Measurements from ENCODE around the gene KLHL36. TPM values are rescaled to one million over a fixed set of nuclear protein-coding genes. Genes with fewer than 3 reads are reported as not detected.

Gene KLHL36
- 48.2 and 56.6 TPM in 2 replicates for total RNA-seq (2014; rRNA removed; shearing (Covaris generic); ENCODE audit: low replicate concordance)

DNA sequence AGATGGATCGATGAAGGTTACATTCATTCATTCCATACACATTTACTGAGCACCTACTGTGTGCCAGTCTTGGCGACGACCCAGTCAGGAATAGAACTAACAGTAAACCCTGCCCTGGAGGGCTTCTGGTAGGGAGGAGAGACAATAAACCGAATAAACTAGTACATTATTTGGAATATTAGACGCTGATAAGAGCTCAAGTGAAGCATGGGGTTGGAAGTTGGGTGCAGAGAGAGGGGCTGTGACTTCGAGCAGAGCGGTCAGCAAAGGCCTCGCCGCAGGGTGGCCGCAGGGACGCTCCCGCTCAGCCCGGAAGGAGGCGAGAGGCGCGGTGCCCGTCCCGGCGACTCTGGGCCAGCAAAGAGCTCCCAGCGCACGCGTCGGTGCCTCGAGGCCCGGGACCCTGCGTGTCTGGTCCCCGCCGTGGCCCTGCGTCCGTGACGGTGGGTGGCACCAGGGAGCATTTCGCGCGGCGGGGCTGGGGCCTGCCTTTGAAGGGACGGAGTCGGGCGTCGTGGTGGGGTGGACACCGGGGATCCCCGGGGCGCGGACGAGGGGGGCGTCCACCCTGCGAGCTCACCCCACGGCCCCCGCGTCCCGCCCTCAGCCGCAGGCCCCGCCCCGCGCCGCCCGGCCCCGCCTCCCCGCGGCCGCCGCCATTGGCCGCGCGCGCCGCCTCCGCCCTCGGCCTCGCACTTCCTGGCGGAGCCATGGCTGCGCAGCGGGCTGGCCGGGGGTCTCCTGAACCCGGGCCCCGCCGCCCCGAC, at the start of gene KLHL36:
Gene KLHL36 (plus strand): TSS at position 684 of the 767 bp plus-strand sequence. CDS start 2,357 bp downstream, outside the sequence.
- no peak for DNase-seq (ENCODE audit: low read depth)
- in situ Hi-C loops (cut with HindIII; ENCODE audit: low pct_unique_long_range_greater_than_20kb, low sequenced_read_pairs), result no loop called here

DNA sequence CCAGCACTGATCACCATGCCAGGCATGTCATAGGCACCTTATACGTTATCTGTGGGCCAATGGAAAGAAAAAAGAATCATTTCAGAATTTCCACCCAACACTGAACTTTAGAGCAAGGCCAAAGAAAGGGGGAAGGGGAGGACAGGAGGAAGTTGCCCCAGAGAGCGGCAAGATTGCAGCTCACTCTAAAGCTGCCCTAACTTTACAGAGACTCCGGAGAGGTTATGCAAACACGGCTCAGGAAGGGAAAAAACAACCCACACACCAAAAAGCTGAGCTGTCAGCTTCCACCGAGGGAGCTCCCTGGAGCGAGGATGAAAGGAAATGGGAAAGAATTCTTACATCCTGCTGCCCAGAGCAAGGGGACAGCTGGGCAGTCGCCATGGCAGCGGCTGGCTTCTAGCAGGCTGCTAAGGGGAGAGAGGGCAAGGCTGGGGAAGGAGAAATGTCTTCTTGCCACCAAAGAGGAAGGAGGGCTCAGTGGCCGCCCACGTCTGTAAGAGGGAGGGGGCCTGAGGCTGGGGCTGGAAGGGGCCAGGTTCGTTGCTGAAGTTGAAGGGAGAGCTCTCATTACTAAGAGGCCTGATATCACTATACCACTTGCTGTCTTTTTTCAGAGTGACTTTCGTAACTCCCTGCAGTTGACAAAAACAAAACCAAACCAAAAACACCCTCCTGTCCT, 48.6 kb upstream of the KLHL36 start:
- in situ Hi-C loops (cut with HindIII; ENCODE audit: low pct_unique_long_range_greater_than_20kb, low sequenced_read_pairs), result no loop called here
- DNase-seq (ENCODE audit: low read depth), result no peak

DNA sequence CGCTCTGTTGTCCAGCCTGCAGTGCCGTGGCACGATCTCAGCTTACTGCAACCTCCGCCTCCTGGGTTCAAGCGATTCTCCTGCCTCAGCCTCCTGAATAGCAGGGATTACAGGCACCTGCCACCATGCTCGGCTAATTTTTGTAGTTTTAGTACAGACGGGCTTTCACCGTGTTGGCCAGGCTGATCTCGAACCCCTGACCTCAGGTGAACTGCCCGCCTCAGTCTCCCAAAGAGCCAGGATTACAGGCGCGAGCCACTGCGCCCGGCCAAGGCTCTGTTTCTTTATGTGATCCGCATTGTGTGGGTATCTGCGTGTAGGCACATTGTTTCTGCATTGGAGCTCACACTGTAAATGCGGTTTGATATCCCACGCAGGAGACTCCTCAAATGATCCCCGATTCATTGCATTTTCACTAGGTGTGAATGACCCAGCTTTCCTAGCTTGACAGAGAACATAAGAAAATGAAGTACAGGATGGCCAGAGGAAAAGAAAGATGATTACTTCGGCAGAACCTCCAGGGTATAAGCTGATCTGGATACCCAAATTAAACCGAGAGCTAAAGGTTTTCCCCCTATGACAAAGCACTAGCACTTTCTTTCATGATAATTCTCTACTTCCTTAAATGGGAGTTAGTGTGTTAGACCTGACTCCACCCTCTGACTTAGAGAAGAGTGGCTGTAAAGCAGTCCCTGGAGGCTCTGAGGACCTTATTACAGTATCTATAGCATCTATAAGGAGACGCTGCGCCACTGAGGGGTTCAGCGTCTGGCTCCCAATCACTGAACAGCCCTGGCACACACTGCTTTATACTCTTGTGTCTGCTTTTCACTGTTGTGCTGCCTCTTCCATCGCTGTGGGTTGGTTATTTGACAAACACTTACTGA, 47.7 kb upstream of the KLHL36 start:
- in situ Hi-C loops (cut with HindIII; ENCODE audit: low pct_unique_long_range_greater_than_20kb, low sequenced_read_pairs), result no loop called here
- DNase-seq (ENCODE audit: low read depth), result no peak

DNA sequence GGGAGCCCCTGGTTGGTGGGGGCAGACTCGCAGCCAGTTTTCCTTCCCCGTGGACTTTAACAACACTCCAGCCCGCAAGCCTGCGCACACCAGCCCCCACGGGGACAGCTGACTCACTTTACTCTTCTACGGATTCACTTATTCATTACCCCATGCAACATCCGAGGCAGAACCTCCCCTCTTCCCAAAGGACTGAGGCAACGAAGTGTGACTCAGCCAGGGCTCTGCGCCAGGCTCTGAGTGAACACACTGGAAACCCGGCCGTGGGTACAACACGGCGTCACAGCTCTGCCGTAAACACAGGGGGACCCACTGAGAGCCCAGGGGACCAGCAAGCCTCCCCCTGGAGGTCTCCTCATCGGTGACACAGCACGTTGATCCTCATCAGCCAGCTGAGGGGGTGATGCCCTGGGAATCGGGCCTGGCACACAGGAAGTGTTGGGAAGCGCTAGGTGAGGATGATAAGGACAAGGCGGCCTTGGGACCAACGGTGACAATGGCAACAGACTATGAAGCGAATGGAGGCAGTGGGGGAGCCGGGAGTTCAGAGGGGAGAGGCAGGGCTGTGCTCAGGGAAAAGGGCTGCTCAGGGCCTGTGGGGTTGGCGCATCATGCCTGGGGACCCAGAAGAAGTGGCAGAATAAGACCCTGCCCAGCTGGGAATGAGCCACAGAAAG, 45.0 kb upstream of the KLHL36 start:
- in situ Hi-C loops (cut with HindIII; ENCODE audit: low pct_unique_long_range_greater_than_20kb, low sequenced_read_pairs), result no loop called here
- DNase-seq (ENCODE audit: low read depth), result peak; percentile 89

DNA sequence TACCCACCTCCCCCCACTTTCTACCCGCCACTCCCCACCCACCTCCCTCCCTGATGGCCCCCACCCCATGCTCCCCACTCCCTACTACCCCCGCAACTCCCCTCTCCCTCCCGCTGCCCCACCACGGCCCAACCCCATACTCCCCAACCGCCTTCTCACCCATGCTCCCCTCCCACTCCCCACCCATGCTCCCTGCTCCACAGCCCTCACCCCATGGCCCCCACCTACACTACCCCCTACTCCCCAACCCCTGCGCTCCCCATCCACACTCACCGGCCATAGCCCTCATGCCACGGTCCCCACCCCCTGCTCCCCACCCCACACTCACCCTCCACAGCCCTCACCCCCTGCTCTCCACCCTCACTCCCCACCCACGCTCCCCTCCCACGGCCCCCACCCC, 44.4 kb upstream of the KLHL36 start:
- in situ Hi-C loops (cut with HindIII; ENCODE audit: low pct_unique_long_range_greater_than_20kb, low sequenced_read_pairs), result no loop called here
- DNase-seq (ENCODE audit: low read depth), result no peak

DNA sequence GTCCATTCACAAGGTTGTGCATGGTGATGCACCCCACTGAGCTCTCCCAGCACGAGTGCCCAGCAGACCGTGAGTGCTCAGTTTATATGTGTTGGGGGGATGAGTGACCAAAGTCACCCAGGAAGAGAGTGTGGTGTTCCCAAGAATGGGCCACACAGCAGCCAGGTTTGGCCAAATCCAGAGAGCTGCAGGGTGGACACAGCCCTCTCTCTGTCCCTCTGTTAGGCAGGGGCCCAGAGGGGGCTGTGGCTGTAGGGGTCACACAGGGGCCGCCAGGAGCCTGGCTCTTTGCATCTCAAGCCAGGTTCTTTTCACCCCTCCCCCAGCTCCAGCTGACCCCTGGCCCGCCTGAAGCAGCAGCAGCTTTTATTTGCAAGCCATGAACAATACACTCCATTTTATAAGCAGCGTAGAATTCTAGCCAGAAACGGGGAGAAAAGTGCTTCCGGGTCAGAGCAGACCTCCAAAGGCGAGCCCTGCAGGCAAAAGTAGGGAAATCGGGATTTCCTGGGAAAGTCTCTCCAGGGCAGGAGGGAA, 43.8 kb upstream of the KLHL36 start:
- in situ Hi-C loops (cut with HindIII; ENCODE audit: low pct_unique_long_range_greater_than_20kb, low sequenced_read_pairs), result no loop called here
- no peak for DNase-seq (ENCODE audit: low read depth)

DNA sequence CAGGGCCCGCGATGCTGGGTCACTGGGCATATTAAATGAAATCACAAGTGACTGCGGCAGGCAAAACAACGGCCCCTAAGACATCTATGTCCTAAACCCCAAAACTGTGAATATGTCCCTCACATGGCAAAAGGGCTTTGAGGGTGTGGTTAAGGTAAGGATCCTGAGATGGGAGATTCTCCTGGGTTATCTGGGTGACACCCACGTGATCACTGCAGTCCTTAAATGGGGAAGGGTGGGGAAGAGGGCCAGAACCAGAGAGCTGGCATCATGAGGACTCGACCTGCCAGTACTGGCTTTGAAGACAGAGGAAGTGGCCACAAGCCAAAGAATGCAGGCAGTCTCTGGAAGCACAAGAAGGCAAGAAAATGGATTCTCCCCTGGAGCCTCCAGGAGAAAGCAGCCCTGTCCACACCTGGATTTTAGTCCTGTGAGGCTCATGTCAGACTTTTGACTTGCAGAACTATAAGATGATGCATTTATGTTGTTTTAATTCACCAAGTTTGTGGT, 42.9 kb upstream of the KLHL36 start:
- DNase-seq (ENCODE audit: low read depth), result no peak
- in situ Hi-C loops (cut with HindIII; ENCODE audit: low pct_unique_long_range_greater_than_20kb, low sequenced_read_pairs), result no loop called here

DNA sequence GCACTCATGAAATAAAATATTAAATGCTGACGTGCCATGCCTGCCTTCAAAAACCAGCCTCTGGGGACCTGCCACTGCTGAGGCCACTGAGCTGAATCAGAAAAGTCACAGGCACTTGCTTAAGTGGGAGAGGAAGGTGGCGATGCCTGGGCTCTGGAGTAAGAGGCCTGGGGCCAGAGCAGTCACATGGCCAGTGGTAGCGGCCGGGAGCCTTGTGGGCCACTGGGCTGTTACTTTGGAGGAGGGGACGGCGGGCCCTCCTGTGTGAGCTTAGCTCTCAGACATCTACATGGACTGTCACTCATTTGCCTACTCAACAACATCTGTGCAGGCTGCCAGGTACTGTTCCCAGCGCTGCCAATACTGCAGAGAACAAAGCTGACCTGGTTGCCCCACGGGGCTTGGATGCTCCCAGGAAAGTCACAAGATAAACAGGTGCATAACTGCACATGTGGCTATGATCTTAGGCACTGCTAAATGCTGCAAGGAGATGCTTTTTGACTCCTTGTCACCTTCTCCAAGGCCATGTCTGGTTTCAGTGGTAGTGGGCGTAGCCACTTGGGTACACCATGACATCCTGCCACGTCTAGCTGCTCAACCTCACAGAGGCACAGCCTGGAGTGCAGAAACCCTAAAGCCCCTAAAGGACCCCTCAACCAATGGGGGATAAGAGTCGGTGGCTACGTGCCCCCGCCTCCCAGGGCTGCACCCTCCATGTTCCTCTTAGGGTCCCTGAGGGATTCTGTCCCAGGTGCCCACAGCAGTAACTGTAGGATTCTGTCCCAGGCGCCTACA, 42.0 kb upstream of the KLHL36 start:
- no peak for DNase-seq (ENCODE audit: low read depth)
- in situ Hi-C loops (cut with HindIII; ENCODE audit: low pct_unique_long_range_greater_than_20kb, low sequenced_read_pairs), result no loop called here

DNA sequence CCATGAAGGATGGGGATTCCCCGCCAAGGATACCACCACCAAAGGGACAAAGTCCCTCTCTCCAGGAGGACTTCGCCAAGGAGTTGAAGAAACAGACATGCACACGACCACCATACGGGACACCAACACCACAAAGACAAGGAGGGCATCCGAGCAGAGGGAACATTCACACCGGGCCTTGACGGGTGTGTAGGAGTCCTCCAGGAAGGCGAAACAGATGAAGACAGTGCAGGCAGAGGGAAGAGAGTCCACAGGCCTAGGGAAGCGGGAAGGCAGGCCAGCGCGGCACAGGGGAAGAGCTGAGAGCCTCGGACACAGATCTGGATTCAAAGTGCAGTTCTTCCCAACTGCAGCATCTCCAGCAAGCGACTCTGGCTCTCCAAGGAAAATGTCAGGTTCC, 41.2 kb upstream of the KLHL36 start:
- no peak for DNase-seq (ENCODE audit: low read depth)
- in situ Hi-C loops (cut with HindIII; ENCODE audit: low pct_unique_long_range_greater_than_20kb, low sequenced_read_pairs), result no loop called here

DNA sequence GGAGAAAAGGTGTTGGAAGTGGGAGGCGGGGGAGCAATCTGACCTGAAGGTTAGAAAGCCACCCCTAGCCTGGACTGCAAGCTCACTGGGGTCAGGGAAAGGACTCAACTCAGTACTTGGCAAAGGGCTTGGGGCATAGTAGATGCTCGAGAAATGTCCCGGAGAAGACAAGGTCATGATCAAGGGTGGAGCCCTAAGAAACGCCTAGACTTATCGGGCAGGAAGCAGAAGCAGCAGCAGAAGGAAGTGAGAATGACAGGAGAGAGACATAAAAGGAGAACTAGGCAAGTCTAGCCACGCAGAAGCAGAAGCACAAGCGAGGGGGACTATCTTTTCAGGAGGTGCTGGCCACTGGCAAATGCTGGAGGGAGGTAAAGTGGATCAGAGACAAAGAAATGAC, 40.6 kb upstream of the KLHL36 start:
- in situ Hi-C loops (cut with HindIII; ENCODE audit: low pct_unique_long_range_greater_than_20kb, low sequenced_read_pairs), result no loop called here
- DNase-seq (ENCODE audit: low read depth), result no peak

DNA sequence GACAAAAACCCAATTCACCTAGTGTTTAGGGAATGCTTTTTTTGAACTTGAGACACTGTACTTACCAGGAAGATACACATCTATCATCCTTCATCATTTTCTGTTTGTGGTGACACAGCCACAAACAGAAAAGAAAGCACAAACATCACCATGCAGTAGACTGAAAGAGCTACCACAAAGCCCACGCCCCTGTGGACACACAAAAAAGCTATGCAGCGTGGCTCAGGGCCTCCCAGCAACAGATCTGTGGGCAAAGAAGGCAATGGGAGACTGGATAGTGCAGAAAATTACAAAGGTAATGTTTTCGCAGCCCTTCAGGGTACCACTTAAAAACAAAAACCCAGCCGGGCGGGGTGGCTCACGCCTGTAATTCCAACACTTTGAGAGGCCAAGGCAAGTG, 40.0 kb upstream of the KLHL36 start:
- in situ Hi-C loops (cut with HindIII; ENCODE audit: low pct_unique_long_range_greater_than_20kb, low sequenced_read_pairs), result no loop called here
- DNase-seq (ENCODE audit: low read depth), result no peak

DNA sequence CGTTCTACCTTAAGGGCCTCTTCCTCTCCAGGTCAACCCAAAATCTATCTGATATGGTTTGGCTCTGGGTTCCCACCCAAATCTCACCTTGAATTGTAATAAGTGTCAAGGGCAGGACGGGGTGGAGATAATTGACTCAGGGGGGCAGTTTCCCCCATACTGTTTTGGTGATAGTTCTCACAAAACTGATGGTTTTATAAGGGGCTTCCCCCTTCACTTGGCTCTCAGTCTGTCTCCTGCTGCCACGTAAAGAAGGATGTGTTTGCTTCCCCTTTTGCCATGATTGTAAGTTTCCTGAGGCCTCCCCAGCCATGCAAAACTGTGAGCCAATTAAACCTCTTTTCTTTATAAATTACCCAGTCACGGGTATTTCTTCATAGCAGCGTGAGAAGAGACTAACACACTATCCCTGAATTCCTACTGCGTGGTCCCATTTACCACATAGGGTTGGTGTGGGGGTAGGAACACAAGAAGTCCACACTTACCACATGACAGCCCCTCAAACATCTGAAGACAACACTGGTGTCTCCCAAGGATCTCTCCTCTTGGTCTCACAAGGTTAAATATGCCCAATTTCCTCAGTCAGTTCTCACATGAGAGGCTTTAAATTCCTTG, 38.6 kb upstream of the KLHL36 start:
- DNase-seq (ENCODE audit: low read depth), result no peak
- in situ Hi-C loops (cut with HindIII; ENCODE audit: low pct_unique_long_range_greater_than_20kb, low sequenced_read_pairs), result no loop called here

DNA sequence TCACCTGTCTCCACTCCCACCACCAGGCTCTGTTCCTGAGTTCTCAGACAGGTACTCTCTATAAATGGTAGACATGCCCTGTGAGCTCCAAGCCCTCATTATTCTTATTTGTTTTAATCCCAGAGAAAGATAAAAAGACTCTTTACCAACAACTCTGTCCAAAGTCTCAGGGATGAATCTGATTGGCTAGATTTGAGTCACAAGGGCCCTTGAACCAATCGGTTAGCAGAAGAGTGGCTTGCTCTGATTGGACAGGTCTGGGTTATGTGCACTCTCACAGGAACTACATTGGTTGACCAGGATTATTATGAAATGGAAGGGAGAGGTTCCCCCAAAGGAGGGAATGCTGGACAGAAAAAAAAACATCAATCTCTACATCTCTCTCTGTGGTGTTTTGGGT, 37.9 kb upstream of the KLHL36 start:
- DNase-seq (ENCODE audit: low read depth), result no peak
- in situ Hi-C loops (cut with HindIII; ENCODE audit: low pct_unique_long_range_greater_than_20kb, low sequenced_read_pairs), result no loop called here

DNA sequence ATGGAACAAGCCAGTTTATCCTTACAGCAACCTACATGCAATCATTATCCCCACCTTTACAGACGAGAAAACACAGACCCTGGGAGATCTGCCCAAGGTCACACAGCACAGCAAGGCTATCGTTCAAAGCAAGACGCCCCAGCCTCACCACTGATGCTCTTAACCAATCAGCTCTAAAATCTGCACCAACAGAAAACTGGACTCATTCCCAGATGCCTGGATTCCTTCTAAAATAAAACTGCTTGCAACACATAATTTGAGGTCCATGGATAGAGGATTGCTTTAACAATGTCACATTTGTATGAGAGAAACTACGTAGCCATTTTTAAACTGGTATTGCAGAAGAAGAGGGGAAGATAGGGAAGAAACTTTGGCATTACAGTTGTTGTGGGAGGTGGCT, 37.3 kb upstream of the KLHL36 start:
- in situ Hi-C loops (cut with HindIII; ENCODE audit: low pct_unique_long_range_greater_than_20kb, low sequenced_read_pairs), result no loop called here
- no peak for DNase-seq (ENCODE audit: low read depth)

DNA sequence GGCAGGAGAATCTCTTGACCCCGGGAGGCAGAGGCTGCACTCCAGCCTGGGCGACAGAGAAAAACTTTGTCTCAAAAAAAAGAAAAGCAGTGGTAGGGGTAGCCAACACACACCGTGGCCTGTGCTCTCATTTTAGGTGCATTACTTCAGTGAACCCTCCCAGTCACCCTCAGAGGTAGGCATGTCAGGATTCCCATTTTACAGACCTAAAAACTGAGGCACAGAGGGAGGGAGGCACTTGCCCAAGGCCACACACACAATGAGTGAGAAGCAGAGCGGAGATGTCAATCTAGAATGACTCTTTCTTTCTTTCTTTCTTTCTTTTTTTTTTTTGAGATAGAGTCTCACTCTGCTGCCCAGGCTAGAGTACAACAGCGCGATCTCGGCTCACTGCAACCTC, 35.6 kb upstream of the KLHL36 start:
- DNase-seq (ENCODE audit: low read depth), result no peak
- in situ Hi-C loops (cut with HindIII; ENCODE audit: low pct_unique_long_range_greater_than_20kb, low sequenced_read_pairs), result no loop called here

DNA sequence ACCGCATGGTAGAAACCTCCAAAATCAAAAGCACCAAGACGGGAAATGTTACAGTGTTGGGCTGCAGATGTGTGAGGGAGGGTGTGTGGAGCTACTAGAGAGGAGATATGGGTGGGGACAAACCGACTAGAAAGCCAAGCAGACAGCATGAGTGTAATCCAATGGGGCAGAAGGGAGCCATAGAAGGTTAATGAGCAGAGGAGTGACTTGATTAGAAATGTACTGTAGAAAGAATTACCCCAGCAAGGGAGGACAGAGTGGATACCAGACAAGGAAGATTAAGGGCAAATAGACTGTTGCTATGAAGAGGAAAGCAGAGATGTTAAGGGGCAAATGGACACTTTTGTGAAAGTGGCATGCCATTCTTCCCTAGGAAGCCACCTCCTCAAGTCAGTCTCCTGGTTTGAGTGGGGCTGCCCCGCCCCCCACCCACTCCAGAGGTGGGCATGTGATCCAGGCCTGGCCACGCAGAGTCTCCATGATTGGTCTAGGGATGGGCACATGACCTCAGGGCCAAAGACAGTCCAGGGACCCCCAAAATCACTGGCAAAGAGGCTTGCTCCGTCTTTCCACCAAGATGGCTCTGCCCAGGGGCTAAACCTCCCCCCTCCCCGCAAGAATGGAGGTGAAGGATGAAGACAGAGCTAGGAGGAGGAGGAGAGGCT, 34.8 kb upstream of the KLHL36 start:
- DNase-seq (ENCODE audit: low read depth), result no peak
- in situ Hi-C loops (cut with HindIII; ENCODE audit: low pct_unique_long_range_greater_than_20kb, low sequenced_read_pairs), result no loop called here

Measured in Caki2 (cell line).